Measurements from ENCODE around the gene SLC24A3. TPM values are rescaled to one million over a fixed set of nuclear protein-coding genes. Genes with fewer than 3 reads are reported as not detected.

Gene SLC24A3
- total RNA-seq, 1 donor from 2014 or later: 0.10 TPM

GRCh38 chr20:19288636-19289035, 76.2 kb downstream of the SLC24A3 start:
- DNase-seq (ENCODE audit: low spot score): no peak
- H3K4me1 Mint-ChIP-seq (ENCODE audit: low read depth): no peaks in the 10 kb centered on the region

GRCh38 chr20:19289451-19289850, 77.0 kb downstream of the SLC24A3 start:
- no peak for DNase-seq (ENCODE audit: low spot score)
- peaks cover 2% of the 10 kb centered on the region for H3K9me3 Mint-ChIP-seq (ENCODE audit: low read depth)
- H3K4me3 Mint-ChIP-seq (ENCODE audit: unreplicated experiment): no peak overlapping the region
- no peaks in the 10 kb centered on the region for H3K27me3 Mint-ChIP-seq (ENCODE audit: low read depth)
- no peaks in the 10 kb centered on the region for H3K4me1 Mint-ChIP-seq (ENCODE audit: low read depth)
- H3K36me3 Mint-ChIP-seq (ENCODE audit: low read depth): no peaks in the 10 kb centered on the region
- no peak overlapping the region for H3K27ac Mint-ChIP-seq (ENCODE audit: unreplicated experiment)
- TF ChIP-seq CTCF (IDR thresholded peaks at IDR 0.05): no peak

More at GRCh38 chr20:19288636-19289035, 76.2 kb downstream of the SLC24A3 start:
- Mint-ChIP-seq H3K27ac (ENCODE audit: unreplicated experiment) (no peak overlapping the region), H3K9me3 (ENCODE audit: low read depth) (no peaks in the 10 kb centered on the region), H3K27me3 (ENCODE audit: low read depth) (no peaks in the 10 kb centered on the region), H3K36me3 (ENCODE audit: low read depth) (no peaks in the 10 kb centered on the region), H3K4me3 (ENCODE audit: unreplicated experiment) (no peak overlapping the region)
- TF ChIP-seq CTCF (IDR thresholded peaks at IDR 0.05): no peak

GRCh38 chr20:19291024-19291817, 78.8 kb downstream of the SLC24A3 start:
- Mint-ChIP-seq H3K4me1 (ENCODE audit: low read depth) (no peaks in the 10 kb centered on the region), H3K36me3 (ENCODE audit: low read depth) (no peaks in the 10 kb centered on the region), H3K27me3 (ENCODE audit: low read depth) (no peaks in the 10 kb centered on the region), H3K27ac (ENCODE audit: unreplicated experiment) (no peak overlapping the region), H3K4me3 (ENCODE audit: unreplicated experiment) (no peak overlapping the region), H3K9me3 (ENCODE audit: low read depth) (peaks cover 2% of the 10 kb centered on the region)
- no peak for TF ChIP-seq CTCF (IDR thresholded peaks at IDR 0.05)
- no peak for DNase-seq (ENCODE audit: low spot score)

GRCh38 chr20:19291818-19292132, 79.3 kb downstream of the SLC24A3 start:
- Mint-ChIP-seq H3K4me1 (ENCODE audit: low read depth) (no peaks in the 10 kb centered on the region), H3K27ac (ENCODE audit: unreplicated experiment) (no peak overlapping the region), H3K9me3 (ENCODE audit: low read depth) (peaks cover 2% of the 10 kb centered on the region), H3K27me3 (ENCODE audit: low read depth) (no peaks in the 10 kb centered on the region), H3K36me3 (ENCODE audit: low read depth) (no peaks in the 10 kb centered on the region), H3K4me3 (ENCODE audit: unreplicated experiment) (no peak overlapping the region)
- no peak for TF ChIP-seq CTCF (IDR thresholded peaks at IDR 0.05)
- no peak for DNase-seq (ENCODE audit: low spot score)

GRCh38 chr20:19292254-19292653, 79.8 kb downstream of the SLC24A3 start:
- Mint-ChIP-seq H3K36me3 (ENCODE audit: low read depth) (no peaks in the 10 kb centered on the region), H3K27me3 (ENCODE audit: low read depth) (no peaks in the 10 kb centered on the region), H3K4me1 (ENCODE audit: low read depth) (no peaks in the 10 kb centered on the region), H3K9me3 (ENCODE audit: low read depth) (peaks cover 2% of the 10 kb centered on the region), H3K27ac (ENCODE audit: unreplicated experiment) (no peak overlapping the region), H3K4me3 (ENCODE audit: unreplicated experiment) (no peak overlapping the region)
- DNase-seq (ENCODE audit: low spot score): no peak
- TF ChIP-seq CTCF (IDR thresholded peaks at IDR 0.05): no peak

All from chondrocyte (in vitro differentiated cells).